Activated CD4-positive, alpha-beta memory T cell treated with anti-CD3 and anti-CD28 coated beads for 36 hours (primary cell): ENCODE data around the gene FGGY. TPM values are rescaled to one million over a fixed set of nuclear protein-coding genes. Genes with fewer than 3 reads are reported as not detected.
"Not testable (repeated sequence)": the region's sequence is repeated elsewhere in the genome, so short reads cannot be mapped to it uniquely, and the experiment has no call there.

Source experiments
- CTCF ChIA-PET: fragments of 350-600 bp; sonication (Branson Sonifier 250); formaldehyde crosslinking; loops from one replicate; lab custom pipeline; 2021; ENCODE audit warnings: antibody characterized with exemption, inconsistent platforms; lab: Charles Lee
- POLR2A ChIA-PET: fragments of 350-600 bp; sonication (Branson Sonifier 250); formaldehyde crosslinking; loops from one replicate; lab custom pipeline; 2021; ENCODE audit warnings: antibody characterized with exemption; lab: Charles Lee
- DNase-seq: peaks from one replicate; pipeline ENCODE4 v3.0.0-alpha.2; 2020
- H3K27ac Mint-ChIP-seq: one replicate; pipeline ENCODE4 v1.8.0; 2021; ENCODE audit warnings: mixed read lengths
- H3K27me3 Mint-ChIP-seq: one replicate; pipeline ENCODE4 v1.8.0; 2021; ENCODE audit warnings: mixed read lengths
- H3K36me3 Mint-ChIP-seq: one replicate; pipeline ENCODE4 v1.8.0; 2021; ENCODE audit warnings: mixed read lengths
- H3K4me1 Mint-ChIP-seq: one replicate; pipeline ENCODE4 v1.8.0; 2021; ENCODE audit warnings: low read depth, mixed read lengths
- H3K4me3 Mint-ChIP-seq: one replicate; pipeline ENCODE4 v1.8.0; 2021; ENCODE audit warnings: mild to moderate bottlenecking, mixed read lengths
- H3K9me3 Mint-ChIP-seq: one replicate; pipeline ENCODE4 v1.8.0; 2021; ENCODE audit warnings: mixed read lengths
- intact Hi-C: fragments of 100-400 bp; cut with micrococcal nuclease; formaldehyde crosslinking; loops from one replicate; pipeline ENCODE4 v1.15.1; 2023
- total RNA-seq, 2 experiments: library from RNA; stranded (reverse); gene quantifications; one replicate each; pipeline ENCODE4 v1.2.3, GENCODE V29; 2021

The FGGY gene
- total RNA-seq, 2 experiments from 2014 or later = 10.2 TPM

DNA sequence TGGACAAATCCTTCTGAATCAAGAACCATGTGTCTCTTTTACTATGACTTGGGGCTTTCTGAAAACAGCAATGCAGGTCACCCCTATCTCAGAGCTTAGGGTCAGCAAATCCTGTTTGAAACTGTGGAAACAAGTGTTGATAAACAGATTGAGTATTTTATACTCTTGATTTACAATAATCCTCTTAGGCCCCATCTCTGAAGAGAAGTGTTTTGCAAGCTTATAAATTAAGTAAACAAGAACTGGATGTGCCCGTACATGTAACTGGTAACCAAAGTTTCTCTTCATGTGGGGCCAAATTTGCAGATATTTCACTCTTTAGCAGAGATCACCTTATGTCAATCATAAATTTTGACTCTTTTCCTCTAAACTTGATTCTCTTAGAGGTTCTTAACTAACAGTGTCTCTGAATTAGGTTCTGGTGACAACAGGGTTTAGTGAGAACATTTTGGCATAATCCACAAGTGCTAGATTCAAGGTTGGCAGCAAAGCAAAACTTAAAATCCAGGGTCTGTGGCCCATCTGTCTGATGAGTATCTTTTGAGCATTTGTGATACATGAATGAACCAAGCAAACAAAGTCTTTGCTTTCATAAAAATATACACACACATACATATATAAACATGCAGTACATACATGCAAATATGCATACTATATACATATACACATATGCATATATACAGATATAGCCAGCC is 334.8 kb downstream of the FGGY start:
- Mint-ChIP-seq H3K4me3 (no peak overlapping the region), H3K27ac (no peak overlapping the region)
- POLR2A ChIA-PET = no interaction called here

DNA sequence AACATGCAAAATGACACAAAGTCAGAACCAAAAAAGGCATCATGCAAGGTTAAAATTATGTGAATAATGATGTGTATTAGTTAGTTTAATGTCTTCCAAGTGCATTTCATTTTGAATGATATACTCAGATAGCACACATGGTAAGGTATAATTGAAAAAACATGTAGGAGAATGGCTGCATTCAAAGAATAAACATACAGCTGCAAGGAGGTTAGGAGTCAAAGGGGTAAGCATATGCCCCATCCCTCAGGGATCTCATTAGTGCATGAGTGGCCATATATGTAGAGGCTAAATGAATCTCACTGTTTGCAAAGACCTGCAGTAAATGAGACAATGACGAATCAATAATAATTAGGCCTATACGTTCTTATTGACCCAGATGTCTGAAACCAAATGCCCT is 338.2 kb downstream of the FGGY start:
- Mint-ChIP-seq H3K27me3 (no peaks in the 10 kb centered on the region), H3K4me3 (no peak overlapping the region), H3K4me1 (no peaks in the 10 kb centered on the region), H3K36me3 (no peaks in the 10 kb centered on the region), H3K9me3 (no peaks in the 10 kb centered on the region), H3K27ac (no peak overlapping the region)
- POLR2A ChIA-PET = no interaction called here
- DNase-seq = no peak
- CTCF ChIA-PET = no interaction called here
- intact Hi-C loops = no loop called here

More for the DNA sequence above, 334.8 kb downstream of the FGGY start:
- H3K36me3 Mint-ChIP-seq = no peaks in the 10 kb centered on the region
- no peak for DNase-seq
- intact Hi-C loops = no loop called here
- H3K9me3 Mint-ChIP-seq = no peaks in the 10 kb centered on the region
- H3K4me1 Mint-ChIP-seq = no peaks in the 10 kb centered on the region
- no peaks in the 10 kb centered on the region for H3K27me3 Mint-ChIP-seq
- CTCF ChIA-PET = no interaction called here

DNA sequence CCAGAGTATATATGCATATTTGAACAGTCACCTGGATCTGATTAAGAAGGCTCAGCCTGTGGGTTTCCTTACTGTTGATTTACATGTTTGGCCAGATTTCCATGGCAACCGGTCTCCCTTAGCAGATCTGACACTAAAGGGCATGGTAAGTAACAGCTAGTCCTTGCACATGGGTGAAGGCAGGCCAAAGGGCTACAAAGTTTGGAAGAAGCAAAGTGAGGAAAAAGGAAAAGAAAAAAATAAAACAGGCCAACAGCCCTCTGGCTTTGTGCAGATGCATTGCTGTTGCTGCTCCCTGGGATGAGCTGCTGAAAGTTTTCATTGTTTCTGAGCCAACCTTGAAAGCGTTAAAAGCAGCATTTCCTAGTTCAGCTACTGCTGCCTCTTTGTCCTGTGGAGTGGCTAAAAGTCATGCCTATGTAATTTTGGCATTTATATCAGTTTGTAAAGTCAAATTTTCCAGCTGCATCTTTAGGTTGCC is 341.4 kb downstream of the FGGY start:
- no peak overlapping the region for H3K4me3 Mint-ChIP-seq
- no peak for DNase-seq
- CTCF ChIA-PET = no interaction called here

DNA sequence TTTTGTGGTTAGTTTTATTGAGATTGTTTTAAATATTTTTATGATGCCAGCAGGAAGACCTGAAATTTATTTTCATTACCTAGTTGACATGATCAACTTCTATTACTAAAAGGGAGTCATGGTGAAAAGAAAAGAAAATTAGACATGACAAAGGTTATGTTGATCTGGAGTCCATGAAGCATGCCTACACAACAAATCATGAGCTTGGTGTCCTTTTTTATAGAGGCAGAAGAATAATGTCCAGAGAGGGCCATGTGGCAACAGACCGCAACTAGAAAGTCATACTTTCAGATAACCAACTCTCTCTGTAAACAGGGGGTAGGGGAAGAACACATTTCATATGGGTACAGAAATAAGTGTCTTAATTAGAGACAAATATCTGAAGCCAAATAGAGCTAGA is 342.4 kb downstream of the FGGY start:
- DNase-seq = no peak
- no peak overlapping the region for H3K4me3 Mint-ChIP-seq
- POLR2A ChIA-PET = no interaction called here
- no peaks in the 10 kb centered on the region for H3K36me3 Mint-ChIP-seq
- intact Hi-C loops = no loop called here
- CTCF ChIA-PET = no interaction called here
- no peaks in the 10 kb centered on the region for H3K9me3 Mint-ChIP-seq
- no peaks in the 10 kb centered on the region for H3K27me3 Mint-ChIP-seq
- no peak overlapping the region for H3K27ac Mint-ChIP-seq
- no peaks in the 10 kb centered on the region for H3K4me1 Mint-ChIP-seq

More for the DNA sequence above, 341.4 kb downstream of the FGGY start:
- Mint-ChIP-seq H3K4me1 (no peaks in the 10 kb centered on the region), H3K9me3 (no peaks in the 10 kb centered on the region), H3K27me3 (no peaks in the 10 kb centered on the region), H3K36me3 (no peaks in the 10 kb centered on the region), H3K27ac (no peak overlapping the region)
- intact Hi-C loops = no loop called here
- POLR2A ChIA-PET = interaction anchor here (0.6 kb wide), 1 partner anchor 77 kb away, joined by 3 read pairs; no protein-coding TSS in a partner anchor

DNA sequence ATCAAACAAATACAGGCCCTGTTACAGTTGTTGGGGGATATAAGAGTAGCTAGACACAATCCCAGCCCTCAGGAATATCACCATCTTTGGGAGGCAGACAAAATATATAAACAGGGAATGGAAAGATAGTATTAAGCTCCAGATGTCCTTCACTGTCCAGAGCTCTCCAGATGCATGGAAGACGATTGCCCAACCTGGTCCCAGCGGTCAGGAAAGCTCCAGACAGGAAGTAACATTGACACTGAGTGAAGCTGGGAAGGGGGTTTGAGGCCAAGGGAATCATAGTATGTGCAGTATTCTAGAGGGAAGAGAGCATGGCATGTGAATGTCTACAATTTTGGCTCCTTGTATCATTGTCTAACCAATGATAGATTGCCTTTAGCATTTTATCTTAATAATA is 344.0 kb downstream of the FGGY start:
- Mint-ChIP-seq H3K27me3 (no peaks in the 10 kb centered on the region), H3K27ac (no peak overlapping the region), H3K4me3 (no peak overlapping the region), H3K36me3 (no peaks in the 10 kb centered on the region), H3K9me3 (no peaks in the 10 kb centered on the region), H3K4me1 (no peaks in the 10 kb centered on the region)
- CTCF ChIA-PET = no interaction called here
- intact Hi-C loops = no loop called here
- no peak for DNase-seq
- POLR2A ChIA-PET = no interaction called here

DNA sequence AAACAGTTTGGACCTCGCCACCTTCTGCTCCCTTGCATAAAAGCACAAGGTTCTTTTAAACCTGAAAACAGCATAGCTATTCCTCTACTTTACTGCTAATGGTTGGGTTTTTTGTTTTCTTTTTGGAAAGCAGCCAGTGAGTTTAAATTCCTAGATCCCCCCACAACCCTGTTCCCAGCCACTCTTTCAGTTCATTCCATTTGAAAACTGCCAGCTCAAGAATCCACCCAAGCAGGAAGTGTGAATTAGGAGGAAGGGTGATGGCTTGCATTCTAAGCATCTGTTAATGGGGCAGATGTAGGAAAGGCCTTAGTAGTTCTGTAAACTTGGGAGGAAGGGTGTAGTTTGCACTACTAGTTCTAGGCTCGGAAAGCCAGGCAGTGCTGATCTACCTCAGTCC is 344.9 kb downstream of the FGGY start:
- Mint-ChIP-seq H3K4me1 (no peaks in the 10 kb centered on the region), H3K27ac (no peak overlapping the region), H3K36me3 (no peaks in the 10 kb centered on the region), H3K27me3 (no peaks in the 10 kb centered on the region), H3K4me3 (no peak overlapping the region), H3K9me3 (no peaks in the 10 kb centered on the region)
- no peak for DNase-seq
- intact Hi-C loops = no loop called here
- CTCF ChIA-PET = no interaction called here
- POLR2A ChIA-PET = no interaction called here

DNA sequence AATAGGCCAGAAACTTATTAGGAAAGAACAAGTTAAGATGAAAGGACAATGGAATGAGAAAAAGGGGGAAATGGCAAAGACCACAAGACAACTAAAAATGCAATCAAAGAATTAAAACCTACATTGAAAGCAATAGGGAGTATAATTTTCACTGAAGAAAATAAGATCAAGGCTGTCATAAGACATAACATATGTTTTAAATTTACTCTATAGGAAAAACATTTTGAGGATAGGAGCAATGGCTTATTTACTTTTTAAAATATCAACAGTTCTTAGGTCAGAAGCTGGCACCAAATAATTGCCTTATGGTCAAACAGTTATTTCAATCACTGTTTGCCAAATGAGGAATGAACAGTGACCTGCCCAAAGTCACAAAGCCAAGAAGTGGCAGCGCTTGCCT is 346.6 kb downstream of the FGGY start:
- H3K4me1 Mint-ChIP-seq = no peaks in the 10 kb centered on the region
- peaks cover 2% of the 10 kb centered on the region for H3K36me3 Mint-ChIP-seq
- intact Hi-C loops = no loop called here
- ChIA-PET POLR2A (no interaction called here), CTCF (no interaction called here)
- no peak overlapping the region for H3K27ac Mint-ChIP-seq
- H3K4me3 Mint-ChIP-seq = no peak overlapping the region
- H3K27me3 Mint-ChIP-seq = no peaks in the 10 kb centered on the region
- no peak for DNase-seq
- H3K9me3 Mint-ChIP-seq = no peaks in the 10 kb centered on the region

DNA sequence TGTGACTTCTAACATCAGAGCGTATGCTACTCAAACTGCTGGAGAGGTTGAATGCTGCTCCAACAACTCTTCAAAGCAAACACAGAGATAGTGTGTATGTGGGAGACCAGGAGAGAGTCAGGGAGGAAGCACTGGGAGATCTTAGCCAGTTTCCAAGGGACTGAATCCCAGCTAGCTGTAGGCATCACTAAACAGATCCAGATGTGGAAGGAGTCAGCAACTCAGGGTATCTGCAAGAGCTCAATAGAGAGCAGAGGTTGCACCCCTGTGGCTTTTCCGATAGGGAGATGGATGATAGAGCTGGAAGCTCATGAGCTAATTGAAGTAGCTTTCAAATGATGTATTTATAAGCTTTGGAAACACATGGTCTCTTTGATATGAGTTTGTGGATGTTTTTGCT is 349.0 kb downstream of the FGGY start:
- no peaks in the 10 kb centered on the region for H3K27me3 Mint-ChIP-seq
- POLR2A ChIA-PET = no interaction called here
- CTCF ChIA-PET = interaction anchor here (0.6 kb wide), 1 partner anchor 811 kb away, joined by 3 read pairs; no protein-coding TSS in a partner anchor

DNA sequence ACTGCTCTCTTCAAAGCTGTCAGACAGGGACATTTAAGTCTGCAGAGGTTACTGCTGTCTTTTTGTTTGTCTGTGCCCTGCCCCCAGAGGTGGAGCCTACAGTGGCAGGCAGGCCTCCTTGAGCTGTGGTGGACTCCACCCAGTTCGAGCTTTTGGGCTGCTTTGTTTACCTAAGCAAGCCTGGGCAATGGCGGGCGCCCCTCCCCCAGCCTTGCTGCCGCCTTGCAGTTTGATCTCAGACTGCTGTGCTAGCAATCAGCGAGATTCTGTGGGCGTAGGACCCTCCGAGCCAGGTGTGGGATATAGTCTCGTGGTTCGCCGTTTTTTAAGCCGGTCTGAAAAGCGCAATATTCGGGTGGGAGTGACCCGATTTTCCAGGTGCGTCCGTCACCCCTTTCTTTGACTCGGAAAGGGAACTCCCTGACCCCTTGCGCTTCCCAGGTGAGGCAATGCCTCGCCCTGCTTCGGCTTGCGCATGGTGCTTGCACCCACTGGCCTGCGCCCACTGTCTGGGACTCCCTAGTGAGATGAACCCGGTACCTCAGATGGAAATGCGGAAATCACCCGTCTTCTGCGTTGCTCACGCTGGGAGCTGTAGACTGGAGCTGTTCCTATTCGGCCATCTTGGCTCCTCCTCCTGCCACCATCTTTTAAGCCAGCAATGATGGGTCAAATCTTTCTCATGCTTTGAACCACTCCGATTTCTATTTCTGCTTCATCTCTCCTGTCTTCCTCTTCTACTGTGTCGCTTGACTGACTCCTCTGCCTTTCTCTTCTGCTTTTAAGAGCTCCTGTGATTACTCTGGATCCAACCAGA is 356.5 kb downstream of the FGGY start:
- H3K4me3 Mint-ChIP-seq, CTCF ChIA-PET, POLR2A ChIA-PET, H3K27me3 Mint-ChIP-seq, H3K36me3 Mint-ChIP-seq, H3K9me3 Mint-ChIP-seq, H3K27ac Mint-ChIP-seq, H3K4me1 Mint-ChIP-seq, intact Hi-C loops, DNase-seq: not testable (repeated sequence)

More for the DNA sequence above, 349.0 kb downstream of the FGGY start:
- DNase-seq = no peak
- no peaks in the 10 kb centered on the region for H3K9me3 Mint-ChIP-seq
- H3K36me3 Mint-ChIP-seq = peaks cover 2% of the 10 kb centered on the region
- H3K4me3 Mint-ChIP-seq = no peak overlapping the region
- intact Hi-C loops = no loop called here
- no peak overlapping the region for H3K27ac Mint-ChIP-seq
- no peaks in the 10 kb centered on the region for H3K4me1 Mint-ChIP-seq

DNA sequence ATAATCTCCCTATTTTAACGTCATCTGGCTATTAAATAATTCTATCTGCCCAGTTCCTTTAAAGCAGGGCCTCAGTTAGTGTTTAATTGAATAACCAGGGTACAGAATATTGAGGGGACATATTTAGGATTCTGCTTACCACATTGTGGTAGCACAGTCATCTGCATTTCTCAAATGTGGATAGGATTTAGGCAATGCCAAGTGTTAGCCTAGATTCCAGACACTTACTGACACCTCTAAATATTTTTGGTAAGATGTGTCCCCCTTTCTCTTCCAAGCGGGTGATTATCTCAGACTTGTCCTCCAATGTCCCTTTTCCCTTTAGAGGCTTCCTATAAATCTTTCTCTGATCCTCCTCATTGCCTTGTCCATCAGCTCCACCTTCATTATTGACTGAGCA is 357.1 kb downstream of the FGGY start:
- H3K9me3 Mint-ChIP-seq = peaks cover 3% of the 10 kb centered on the region
- peaks cover 2% of the 10 kb centered on the region for H3K36me3 Mint-ChIP-seq
- no peak overlapping the region for H3K27ac Mint-ChIP-seq
- H3K4me1 Mint-ChIP-seq = no peaks in the 10 kb centered on the region
- peaks cover 2% of the 10 kb centered on the region for H3K27me3 Mint-ChIP-seq
- intact Hi-C loops = no loop called here
- DNase-seq = no peak
- CTCF ChIA-PET = no interaction called here
- POLR2A ChIA-PET = no interaction called here
- no peak overlapping the region for H3K4me3 Mint-ChIP-seq

DNA sequence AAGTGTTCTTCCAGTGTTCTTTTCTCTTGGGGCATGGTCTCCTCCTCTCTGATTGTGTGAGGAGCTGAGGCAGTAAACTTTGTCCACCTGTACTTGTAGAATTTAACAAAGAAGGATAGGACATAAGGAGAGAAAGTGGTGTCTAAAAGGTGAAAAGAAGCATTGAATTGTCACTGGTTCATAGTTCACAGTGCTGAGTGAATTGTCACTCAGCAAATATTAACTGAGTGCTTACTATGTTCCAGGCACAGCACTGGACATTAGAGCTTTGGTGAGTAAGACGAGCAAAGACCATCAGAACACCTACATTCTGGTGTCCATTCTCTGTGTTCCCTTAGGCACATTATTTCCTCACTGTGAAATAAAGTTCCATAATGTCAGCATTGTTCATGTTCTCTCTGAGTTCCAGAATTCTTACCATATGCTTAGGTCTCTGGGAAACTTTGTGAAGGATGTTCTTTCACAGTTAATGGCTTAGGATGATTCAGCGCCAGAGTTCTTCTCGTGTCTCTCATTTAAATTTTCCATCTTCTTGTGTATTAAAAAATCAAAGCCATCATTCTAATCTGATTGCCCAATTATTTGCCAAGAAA is 361.1 kb downstream of the FGGY start:
- Mint-ChIP-seq H3K4me3 (no peak overlapping the region), H3K9me3 (peaks cover 3% of the 10 kb centered on the region), H3K27ac (no peak overlapping the region), H3K27me3 (peaks cover 2% of the 10 kb centered on the region), H3K4me1 (no peaks in the 10 kb centered on the region), H3K36me3 (peaks cover 2% of the 10 kb centered on the region)
- CTCF ChIA-PET = no interaction called here
- DNase-seq = no peak
- intact Hi-C loops = no loop called here
- POLR2A ChIA-PET = no interaction called here

DNA sequence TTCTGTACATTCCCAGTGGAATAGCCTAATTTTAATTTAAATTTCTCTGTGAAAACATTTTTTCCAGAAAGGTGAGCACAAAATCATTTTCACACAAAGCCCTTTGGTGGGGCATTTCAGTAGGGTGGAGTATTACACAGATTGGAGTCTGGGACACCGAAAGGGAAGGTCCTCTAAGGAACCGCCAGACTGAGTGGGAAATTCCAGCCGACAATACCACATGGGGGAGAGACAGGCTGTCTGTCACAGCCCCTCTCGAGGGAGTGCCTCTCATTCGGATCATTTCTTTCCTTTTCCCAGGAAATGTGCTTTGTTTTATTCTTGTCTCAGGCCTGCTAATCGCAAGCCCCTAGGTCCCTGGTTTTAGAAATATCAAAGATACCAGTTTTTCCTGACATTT is 367.3 kb downstream of the FGGY start:
- ChIA-PET POLR2A (no interaction called here), CTCF (no interaction called here)
- no peak for DNase-seq
- no peaks in the 10 kb centered on the region for H3K36me3 Mint-ChIP-seq
- H3K27ac Mint-ChIP-seq = no peak overlapping the region
- no peak overlapping the region for H3K4me3 Mint-ChIP-seq
- no peaks in the 10 kb centered on the region for H3K4me1 Mint-ChIP-seq
- H3K27me3 Mint-ChIP-seq = no peaks in the 10 kb centered on the region
- H3K9me3 Mint-ChIP-seq = no peaks in the 10 kb centered on the region
- intact Hi-C loops = no loop called here
